Cardiac muscle cell (in vitro differentiated cells and primary cell): Measurements from ENCODE around the gene KCTD21. TPM values are rescaled to one million over a fixed set of nuclear protein-coding genes. Genes with fewer than 3 reads are reported as not detected.

Experiments used
- DNase-seq, 2 donors: peaks; one replicate each; pipeline versions ENCODE4 v3.0.0 to v3.0.0-alpha.2; 2010 to 2017; ENCODE audit warnings: low read depth in 1 of 2, low spot score in 1 of 2
- H3K27ac ChIP-seq: fragments of 200-600 bp; sonication (generic); 2 replicates; pipeline ENCODE4 v1.5.1; 2016
- H3K27me3 ChIP-seq: fragments of 200-600 bp; sonication (generic); 2 replicates; pipeline ENCODE4 v1.6.0; 2016; ENCODE audit warnings: control low read depth
- H3K36me3 ChIP-seq: fragments of 200-600 bp; sonication (generic); 2 replicates; pipeline ENCODE4 v1.5.1; 2016; ENCODE audit warnings: control low read depth
- H3K4me1 ChIP-seq: fragments of 200-600 bp; sonication (generic); 2 replicates; pipeline ENCODE4 v1.8.1; 2017; ENCODE audit warnings: low read depth, mild to moderate bottlenecking, mixed run types
- H3K4me3 ChIP-seq: fragments of 200-600 bp; sonication (generic); 2 replicates; pipeline ENCODE4 v1.5.1; 2016; ENCODE audit warnings: mild to moderate bottlenecking
- H3K9me3 ChIP-seq: fragments of 200-600 bp; sonication (generic); 2 replicates; pipeline ENCODE4 v1.5.1; 2017; ENCODE audit warnings: low read depth, mild to moderate bottlenecking, control low read depth
- CTCF ChIP-seq: IDR thresholded peaks from 2 replicates; pipeline ENCODE4 v1.5.1; 2012; ENCODE audit warnings: low read depth, mild to moderate bottlenecking, low read length
- polyA plus RNA-seq: library from polyadenylated mRNA; unstranded; fragments of >200 nt; fragmentation: Nextera tagmentation; extraction: Ambion mirVana; gene quantifications from 2 replicates; pipeline ENCODE4 v1.2.1, GENCODE V29; 2016
- total RNA-seq: library from RNA; depleted of rRNA; stranded (reverse); fragments of >200 nt; gene quantifications from 2 replicates; pipeline ENCODE4 v1.2.3, GENCODE V29; 2016

The KCTD21 gene
- total and polyA plus RNA-seq, 2 experiments from 2014 or later: 5.8 to 8.6 TPM

- no peaks in the 10 kb centered on the region for H3K9me3 ChIP-seq
- peaks cover 16% of the 10 kb centered on the region for H3K4me1 ChIP-seq
- no peaks in the 10 kb centered on the region for H3K36me3 ChIP-seq
- no peak overlapping the region for H3K27ac ChIP-seq
- no peak for TF ChIP-seq CTCF
- DNase-seq: no peak
- no peaks in the 10 kb centered on the region for H3K27me3 ChIP-seq
- H3K4me3 ChIP-seq: no peak overlapping the region
Measured at GRCh38 chr11:78161346-78161745, 27.1 kb downstream of the KCTD21 start.

GRCh38 chr11:78160557-78160956, 27.9 kb downstream of the KCTD21 start:
- Histone ChIP-seq H3K27ac (no peak overlapping the region), H3K9me3 (no peaks in the 10 kb centered on the region), H3K4me3 (no peak overlapping the region), H3K27me3 (no peaks in the 10 kb centered on the region), H3K4me1 (peaks cover 15% of the 10 kb centered on the region), H3K36me3 (no peaks in the 10 kb centered on the region)
- DNase-seq: no peak
- no peak for TF ChIP-seq CTCF

- Histone ChIP-seq H3K4me3 (no peak overlapping the region), H3K27ac (no peak overlapping the region), H3K9me3 (no peaks in the 10 kb centered on the region), H3K27me3 (no peaks in the 10 kb centered on the region), H3K4me1 (peaks cover 14% of the 10 kb centered on the region), H3K36me3 (no peaks in the 10 kb centered on the region)
- TF ChIP-seq CTCF: no peak
- no peak for DNase-seq
Measured at GRCh38 chr11:78158987-78159652, 29.3 kb downstream of the KCTD21 start.

GRCh38 chr11:78156127-78156844, 32.1 kb downstream of the KCTD21 start:
- Histone ChIP-seq H3K4me3 (no peak overlapping the region), H3K4me1 (peaks cover 5% of the 10 kb centered on the region), H3K27me3 (no peaks in the 10 kb centered on the region), H3K9me3 (no peaks in the 10 kb centered on the region), H3K36me3 (no peaks in the 10 kb centered on the region), H3K27ac (no peak overlapping the region)
- DNase-seq: no peak
- TF ChIP-seq CTCF: no peak

GRCh38 chr11:78151804-78152203, 36.6 kb downstream of the KCTD21 start:
- Histone ChIP-seq H3K4me1 (peaks cover 6% of the 10 kb centered on the region), H3K27ac (no peak overlapping the region), H3K36me3 (no peaks in the 10 kb centered on the region), H3K9me3 (no peaks in the 10 kb centered on the region), H3K27me3 (no peaks in the 10 kb centered on the region), H3K4me3 (no peak overlapping the region)
- DNase-seq: no peak
- no peak for TF ChIP-seq CTCF
